ENCODE measurements around the gene COLEC12. TPM values are rescaled to one million over a fixed set of nuclear protein-coding genes. Genes with fewer than 3 reads are reported as not detected.

The COLEC12 gene
- polyA plus RNA-seq, 1 donor (not counting 4 experiments of a cell fraction or from before 2014, with no cell fraction given), result not detected

DNA sequence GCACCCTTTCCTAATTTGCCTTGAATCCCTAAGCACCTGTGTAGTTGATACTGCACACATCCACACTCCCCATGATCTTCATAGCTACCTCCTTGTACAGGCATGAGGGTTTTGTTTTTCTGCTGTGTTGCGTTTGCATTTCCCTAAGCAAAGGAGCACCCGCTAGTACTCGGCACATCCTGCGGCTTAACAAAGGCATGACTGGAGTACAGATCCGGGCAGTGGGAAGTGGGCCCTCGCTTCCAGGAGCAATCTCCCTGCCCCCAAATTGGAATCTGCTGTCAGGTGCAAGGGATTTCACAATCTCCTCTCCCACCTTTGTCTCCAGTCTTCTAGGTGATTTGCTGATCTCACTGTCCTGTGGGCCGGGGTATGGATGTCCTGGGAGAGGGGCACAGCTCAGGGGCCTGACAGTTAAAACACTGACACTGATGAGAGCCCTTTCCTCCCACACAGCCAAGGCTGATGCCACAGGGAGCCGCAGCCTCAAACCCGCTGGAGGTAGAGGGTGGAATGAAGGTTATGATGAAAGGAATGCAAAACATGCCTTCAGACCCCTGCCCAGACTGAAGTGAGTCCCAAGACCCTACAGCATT, 133.9 kb downstream of the COLEC12 start:
- Histone ChIP-seq H3K4me3 (ENCODE audit: control insufficient read depth in 2 of 3, extremely low read depth in 1 of 3, insufficient read depth in 2 of 3, low read depth in 1 of 3, low read length in 3 of 3) (no peak overlapping the region), H3K9me3 (ENCODE audit: control insufficient read depth, low read depth, low read length) (no peaks in the 10 kb centered on the region), H3K27ac (ENCODE audit: control insufficient read depth, insufficient read depth, low read length) (no peak overlapping the region), H3K9me1 (ENCODE audit: control insufficient read depth, extremely low read depth, insufficient read depth, low read length) (no peaks in the 10 kb centered on the region), H3K79me2 (ENCODE audit: control insufficient read depth, insufficient read depth, low read length) (no peaks in the 10 kb centered on the region), H3K36me3 (ENCODE audit: control insufficient read depth in 2 of 2, extremely low read depth in 1 of 2, insufficient read depth in 2 of 2, low read length in 2 of 2) (no peaks in the 10 kb centered on the region), H3K9ac (ENCODE audit: control insufficient read depth, extremely low read depth, insufficient read depth, low read length) (no peak overlapping the region), H3K4me1 (ENCODE audit: control insufficient read depth, extremely low read depth, insufficient read depth, low read length) (no peaks in the 10 kb centered on the region), H4K20me1 (ENCODE audit: control insufficient read depth, extremely low read depth, insufficient read depth, low read length) (no peaks in the 10 kb centered on the region), H3K27me3 (ENCODE audit: control insufficient read depth, extremely low read depth, insufficient read depth, low read length) (no peaks in the 10 kb centered on the region), H3K4me2 (ENCODE audit: control insufficient read depth, extremely low read depth, insufficient read depth, low read depth, low read length) (no peak overlapping the region), H2AFZ (ENCODE audit: control insufficient read depth, low read length) (no peak overlapping the region)
- no peak for TF ChIP-seq EZH2 (IDR thresholded peaks at IDR 0.05; ENCODE audit: low read length)
- TF ChIP-seq, protein P1, sequence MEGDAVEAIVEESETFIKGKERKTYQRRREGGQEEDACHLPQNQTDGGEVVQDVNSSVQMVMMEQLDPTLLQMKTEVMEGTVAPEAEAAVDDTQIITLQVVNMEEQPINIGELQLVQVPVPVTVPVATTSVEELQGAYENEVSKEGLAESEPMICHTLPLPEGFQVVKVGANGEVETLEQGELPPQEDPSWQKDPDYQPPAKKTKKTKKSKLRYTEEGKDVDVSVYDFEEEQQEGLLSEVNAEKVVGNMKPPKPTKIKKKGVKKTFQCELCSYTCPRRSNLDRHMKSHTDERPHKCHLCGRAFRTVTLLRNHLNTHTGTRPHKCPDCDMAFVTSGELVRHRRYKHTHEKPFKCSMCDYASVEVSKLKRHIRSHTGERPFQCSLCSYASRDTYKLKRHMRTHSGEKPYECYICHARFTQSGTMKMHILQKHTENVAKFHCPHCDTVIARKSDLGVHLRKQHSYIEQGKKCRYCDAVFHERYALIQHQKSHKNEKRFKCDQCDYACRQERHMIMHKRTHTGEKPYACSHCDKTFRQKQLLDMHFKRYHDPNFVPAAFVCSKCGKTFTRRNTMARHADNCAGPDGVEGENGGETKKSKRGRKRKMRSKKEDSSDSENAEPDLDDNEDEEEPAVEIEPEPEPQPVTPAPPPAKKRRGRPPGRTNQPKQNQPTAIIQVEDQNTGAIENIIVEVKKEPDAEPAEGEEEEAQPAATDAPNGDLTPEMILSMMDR (optimal IDR thresholded peaks at IDR 0.05 in 1 of 3, IDR thresholded peaks at IDR 0.05 in 1 of 3, conservative IDR thresholded peaks at IDR 0.05 in 1 of 3; ENCODE audit: extremely low read depth in 1 of 3, insufficient read depth in 2 of 3, low read length in 3 of 3), result no peak
- no peak for FAIRE-seq
- dilution Hi-C loops (cut with MboI; ENCODE audit: extremely low pct_ligation_motif_present, low sequenced_read_pairs), result no loop called here
- DNase-seq (ENCODE audit: low read depth, low spot score), result no peak

DNA sequence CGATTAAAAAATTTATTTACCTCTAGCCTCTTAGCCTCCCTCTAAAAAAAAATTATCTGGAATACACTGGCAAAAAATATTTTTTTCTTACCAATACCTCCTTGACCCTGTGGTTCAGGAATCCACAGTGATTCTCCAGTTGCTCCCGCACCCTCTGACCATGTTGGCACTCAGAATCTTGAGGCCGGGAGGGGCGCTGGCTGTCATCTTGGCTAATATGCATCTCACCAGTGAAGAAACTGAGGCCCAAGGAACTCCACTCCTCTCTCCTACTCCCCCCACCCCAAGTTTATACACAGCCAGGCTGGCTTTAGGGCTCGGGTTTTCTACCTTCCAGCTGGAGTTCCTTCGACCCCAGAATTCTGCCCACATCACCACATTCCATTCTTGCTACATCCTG, 134.8 kb downstream of the COLEC12 start:
- Histone ChIP-seq H3K4me3 (ENCODE audit: control insufficient read depth in 2 of 3, extremely low read depth in 1 of 3, insufficient read depth in 2 of 3, low read depth in 1 of 3, low read length in 3 of 3) (no peak overlapping the region), H3K9me3 (ENCODE audit: control insufficient read depth, low read depth, low read length) (no peaks in the 10 kb centered on the region), H3K4me2 (ENCODE audit: control insufficient read depth, extremely low read depth, insufficient read depth, low read depth, low read length) (no peak overlapping the region), H3K79me2 (ENCODE audit: control insufficient read depth, insufficient read depth, low read length) (no peaks in the 10 kb centered on the region), H3K27me3 (ENCODE audit: control insufficient read depth, extremely low read depth, insufficient read depth, low read length) (no peaks in the 10 kb centered on the region), H4K20me1 (ENCODE audit: control insufficient read depth, extremely low read depth, insufficient read depth, low read length) (no peaks in the 10 kb centered on the region), H3K9me1 (ENCODE audit: control insufficient read depth, extremely low read depth, insufficient read depth, low read length) (no peaks in the 10 kb centered on the region), H2AFZ (ENCODE audit: control insufficient read depth, low read length) (no peak overlapping the region), H3K27ac (ENCODE audit: control insufficient read depth, insufficient read depth, low read length) (no peak overlapping the region), H3K4me1 (ENCODE audit: control insufficient read depth, extremely low read depth, insufficient read depth, low read length) (no peaks in the 10 kb centered on the region), H3K36me3 (ENCODE audit: control insufficient read depth in 2 of 2, extremely low read depth in 1 of 2, insufficient read depth in 2 of 2, low read length in 2 of 2) (no peaks in the 10 kb centered on the region), H3K9ac (ENCODE audit: control insufficient read depth, extremely low read depth, insufficient read depth, low read length) (no peak overlapping the region)
- no peak for FAIRE-seq
- no peak for DNase-seq (ENCODE audit: low read depth, low spot score)
- dilution Hi-C loops (cut with MboI; ENCODE audit: extremely low pct_ligation_motif_present, low sequenced_read_pairs), result no loop called here
- TF ChIP-seq, protein P1 (optimal IDR thresholded peaks at IDR 0.05 in 1 of 3, IDR thresholded peaks at IDR 0.05 in 1 of 3, conservative IDR thresholded peaks at IDR 0.05 in 1 of 3; ENCODE audit: extremely low read depth in 1 of 3, insufficient read depth in 2 of 3, low read length in 3 of 3), result no peak
- TF ChIP-seq EZH2 (IDR thresholded peaks at IDR 0.05; ENCODE audit: low read length), result no peak

Data from keratinocyte (primary cell).